HCT116 (cell line): Measurements from ENCODE around the gene RGMB. TPM values are rescaled to one million over a fixed set of nuclear protein-coding genes. Genes with fewer than 3 reads are reported as not detected.

Source experiments
- ATAC-seq: fragments of 200-7000 bp; cut with Tn5 transposase; 2 replicates; pipeline ENCODE4 v1.9.1; 2020; ENCODE audit warnings: mild to moderate bottlenecking, moderate library complexity
- BruUV-seq: library from RNA; stranded (reverse); fragments of 400-500 nt; replicated peaks from 2 replicates; lab custom pipeline; 2021; lab: Mats Ljungman, UMichigan
- CTCF ChIA-PET: fragments of 300-600 bp; sonication (Branson Sonifier 250); formaldehyde crosslinking; loops from one replicate; lab custom pipeline; 2021; ENCODE audit warnings: antibody characterized with exemption; lab: Charles Lee
- POLR2A ChIA-PET: fragments of 300-600, 350-600 bp; sonication (Branson Sonifier 250); formaldehyde crosslinking; loops from one replicate; lab custom pipeline; 2021; ENCODE audit warnings: antibody characterized with exemption; lab: Charles Lee
- RAD21 ChIA-PET, 2 experiments: fragments of 300-600 bp; sonication (Branson Sonifier 250); formaldehyde crosslinking; loops; one replicate each; lab custom pipeline; 2023; ENCODE audit warnings: low total read pairs in 2 of 2; ENCODE audit not compliant: uncharacterized antibody in 2 of 2, unreplicated experiment in 2 of 2, low non-redundant PET in 1 of 2; lab: Charles Lee
- DNase-seq: peaks from one replicate; pipeline ENCODE4 v3.0.0-alpha.2; 2010; ENCODE audit warnings: low read depth, low spot score
- H2AFZ ChIP-seq: fragments of 200-600 bp; shearing (Covaris generic), sonication (generic); 2 replicates; pipeline ENCODE4 v1.6.1; 2017; ENCODE audit warnings: low read depth, mixed run types, mixed read lengths, antibody characterized with exemption, low read length; ENCODE audit not compliant: poor library complexity, severe bottlenecking
- H3K27ac ChIP-seq: 2 replicates; pipeline ENCODE4 v1.5.1; 2012; ENCODE audit warnings: low read depth, low read length
- H3K27me3 ChIP-seq: fragments of 200-600 bp; sonication (generic); 2 replicates; pipeline ENCODE4 v1.6.1; 2016; ENCODE audit warnings: mixed run types, low read length, mixed read lengths; ENCODE audit not compliant: insufficient read depth
- H3K36me3 ChIP-seq, 2 experiments: fragments of 200-500 bp in 1 of 2; fragments of 200-600 bp in 1 of 2; sonication (Bioruptor generic) in 1 of 2; sonication (generic) in 1 of 2; 2 replicates each; pipeline versions ENCODE4 v1.5.1 to v1.6.1; 2014 to 2016; ENCODE audit warnings: low read length in 2 of 2, inconsistent platforms in 1 of 2, mixed read lengths in 1 of 2, mixed run types in 1 of 2; ENCODE audit not compliant: insufficient read depth in 2 of 2, control insufficient read depth in 1 of 2
- H3K4me1 ChIP-seq, 2 experiments: fragments of 200-600 bp in 1 of 2; sonication (generic) in 1 of 2; 2 replicates each; pipeline versions ENCODE4 v1.5.1 to v1.6.1; 2012 to 2017; ENCODE audit warnings: low read length in 2 of 2, inconsistent platforms in 1 of 2, mild to moderate bottlenecking in 1 of 2, mixed read lengths in 1 of 2, mixed run types in 1 of 2, moderate library complexity in 1 of 2; ENCODE audit not compliant: insufficient read depth in 2 of 2, control insufficient read depth in 1 of 2
- H3K4me2 ChIP-seq: fragments of 200-600 bp; sonication (generic); 2 replicates; pipeline ENCODE4 v1.6.1; 2017; ENCODE audit warnings: mixed run types, low read length, mixed read lengths
- H3K4me3 ChIP-seq, 2 experiments: fragments of 200-600 bp in 1 of 2; sonication (generic) in 1 of 2; replicated peaks in 1 of 2; 2 replicates each; pipeline ENCODE4 v1.5.1; 2011 to 2016; ENCODE audit warnings: low read length in 2 of 2, control low read depth in 1 of 2, low read depth in 1 of 2, mild to moderate bottlenecking in 1 of 2, mixed read lengths in 1 of 2, mixed run types in 1 of 2
- H3K79me2 ChIP-seq: fragments of 200-600 bp; sonication (generic); 2 replicates; pipeline ENCODE4 v1.6.1; 2017; ENCODE audit warnings: mild to moderate bottlenecking, mixed run types, low read length, moderate library complexity, mixed read lengths; ENCODE audit not compliant: insufficient read depth
- H3K9ac ChIP-seq: fragments of 200-600 bp; sonication (generic); 2 replicates; pipeline ENCODE4 v1.6.1; 2016; ENCODE audit warnings: low read length, mixed read lengths
- H3K9me2 ChIP-seq: fragments of 200-600 bp; sonication (generic), shearing (Covaris generic); 2 replicates; pipeline ENCODE4 v1.6.1; 2017; ENCODE audit warnings: mixed run types, mild to moderate bottlenecking, moderate library complexity; ENCODE audit not compliant: insufficient read depth
- H3K9me3 ChIP-seq, 2 experiments: fragments of 200-500 bp in 1 of 2; fragments of 200-600 bp in 1 of 2; sonication (Bioruptor generic) in 1 of 2; sonication (generic) in 1 of 2; 2 replicates each; pipeline ENCODE4 v1.6.1; 2014 to 2017; ENCODE audit warnings: low read length in 2 of 2, mixed read lengths in 2 of 2, inconsistent platforms in 1 of 2, low read depth in 1 of 2, mild to moderate bottlenecking in 1 of 2, mixed run types in 1 of 2, moderate library complexity in 1 of 2; ENCODE audit not compliant: control insufficient read depth in 1 of 2, insufficient read depth in 1 of 2
- H4K20me1 ChIP-seq: fragments of 200-600 bp; sonication (generic), shearing (Covaris generic); 2 replicates; pipeline ENCODE4 v1.6.1; 2017; ENCODE audit warnings: mixed run types, mild to moderate bottlenecking, moderate library complexity; ENCODE audit not compliant: insufficient read depth
- CBX3 ChIP-seq: IDR thresholded peaks from 2 replicates; pipeline ENCODE4 v1.6.1; 2012; ENCODE audit warnings: low read depth
- EGR1 ChIP-seq: IDR thresholded peaks from 2 replicates; pipeline ENCODE4 v1.6.1; 2012; ENCODE audit warnings: low read depth
- ELF1 ChIP-seq: IDR thresholded peaks from 2 replicates; pipeline ENCODE4 v1.6.1; 2012; ENCODE audit warnings: low read depth, borderline replicate concordance
- EZH2 ChIP-seq: fragments of 200-600 bp; sonication (generic); IDR thresholded peaks from 2 replicates; pipeline ENCODE4 v1.6.1; 2017; ENCODE audit warnings: antibody characterized with exemption, mixed run types
- EZH2phosphoT487 ChIP-seq: fragments of 200-600 bp; IDR thresholded peaks from 2 replicates; pipeline ENCODE4 v1.6.1; 2018; ENCODE audit warnings: antibody characterized with exemption, borderline replicate concordance
- FOSL1 ChIP-seq: IDR thresholded peaks from 2 replicates; pipeline ENCODE4 v1.6.1; 2012; ENCODE audit warnings: low read depth
- JUND ChIP-seq: IDR thresholded peaks from 2 replicates; pipeline ENCODE4 v1.6.1; 2012
- POLR2AphosphoS5 ChIP-seq: IDR thresholded peaks from 2 replicates; pipeline ENCODE4 v1.6.1; 2011; ENCODE audit warnings: mild to moderate bottlenecking, low read depth, low read length, moderate library complexity
- RAD21 ChIP-seq: IDR thresholded peaks from 2 replicates; pipeline ENCODE4 v1.6.1; 2012; ENCODE audit warnings: low read depth, mild to moderate bottlenecking
- SRF ChIP-seq: IDR thresholded peaks from 2 replicates; pipeline ENCODE4 v1.6.1; 2012; ENCODE audit warnings: low read depth
- YY1 ChIP-seq: IDR thresholded peaks from 2 replicates; pipeline ENCODE4 v1.6.1; 2011; ENCODE audit warnings: low read length, low read depth, moderate library complexity, mild to moderate bottlenecking; ENCODE audit not compliant: insufficient replicate concordance; ENCODE audit errors: extremely low read depth
- ZFX ChIP-seq: fragments of 450-650 bp; IDR thresholded peaks from 2 replicates; pipeline ENCODE4 v1.6.1; 2017
- ZNF274 ChIP-seq: fragments of 200-500 bp; sonication (Bioruptor generic); IDR thresholded peaks from 2 replicates; pipeline ENCODE4 v1.6.1; 2014; ENCODE audit warnings: mild to moderate bottlenecking, low read depth, low read length, inconsistent platforms
- intact Hi-C: fragments of 100-400 bp; cut with micrococcal nuclease; formaldehyde crosslinking; loops from 2 replicates; pipeline ENCODE4 v1.10.0; 2022
- total RNA-seq: library from RNA; stranded (reverse); gene quantifications from one replicate; pipeline ENCODE4 v1.2.1, GENCODE V29; 2021; ENCODE audit not compliant: unreplicated experiment
- TF ChIP-seq, protein P1 (sequence below), 3 experiments: fragments of 200-600 bp in 1 of 3; sonication (generic) in 1 of 3; IDR thresholded peaks in 2 of 3; conservative IDR thresholded peaks in 1 of 3; 2 replicates each; pipeline ENCODE4 v1.5.1; 2012 to 2017; ENCODE audit warnings: low read depth in 2 of 3, low read length in 2 of 3, antibody characterized with exemption in 1 of 3, borderline replicate concordance in 1 of 3, control low read depth in 1 of 3, mild to moderate bottlenecking in 1 of 3, mixed read lengths in 1 of 3, mixed run types in 1 of 3, moderate library complexity in 1 of 3; ENCODE audit not compliant: insufficient read depth in 1 of 3
- TF ChIP-seq, protein P2 (sequence below): IDR thresholded peaks from 2 replicates; pipeline ENCODE4 v1.6.1; 2012
- TF ChIP-seq, protein P3 (sequence below): IDR thresholded peaks from 2 replicates; pipeline ENCODE4 v1.6.1; 2012; ENCODE audit warnings: low read depth
- TF ChIP-seq, protein P4 (sequence below): IDR thresholded peaks from 2 replicates; pipeline ENCODE4 v1.6.1; 2012
- TF ChIP-seq, protein P5 (sequence below): IDR thresholded peaks from 2 replicates; pipeline ENCODE4 v1.6.1; 2011; ENCODE audit warnings: mild to moderate bottlenecking, low read length, moderate library complexity; ENCODE audit not compliant: insufficient replicate concordance; ENCODE audit errors: extremely low read depth

Gene RGMB
- total RNA-seq, 1 experiment from 2014 or later = 18.3 TPM

DNA sequence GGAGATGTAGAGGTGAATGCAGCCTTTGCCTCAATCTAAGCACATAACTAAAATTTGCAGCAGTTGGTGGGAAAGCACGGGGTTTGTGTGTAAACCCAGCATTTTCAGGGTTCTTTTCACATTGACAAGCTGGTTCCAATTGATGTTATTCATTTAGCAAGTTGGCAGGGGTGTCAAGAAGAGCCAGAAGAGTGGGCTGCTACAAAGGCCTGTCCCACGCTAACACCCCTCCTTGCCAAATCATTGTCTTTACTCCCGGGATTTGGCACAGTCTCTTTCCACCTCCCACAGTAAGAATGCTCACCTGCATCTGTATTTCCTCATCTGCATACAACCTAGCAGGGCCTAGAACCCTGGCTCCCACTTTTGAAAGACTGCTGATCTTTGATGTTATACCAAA, 11.8 kb downstream of the RGMB start:
- intact Hi-C loops = no loop called here
- Histone ChIP-seq H3K9me2 (no peaks in the 10 kb centered on the region), H3K4me1 (no peaks in the 10 kb centered on the region), H4K20me1 (no peaks in the 10 kb centered on the region), H3K9ac (no peak overlapping the region), H3K4me2 (no peak overlapping the region), H3K4me3 (no peak overlapping the region), H3K27ac (no peak overlapping the region), H2AFZ (no peak overlapping the region), H3K79me2 (peaks cover 95% of the 10 kb centered on the region), H3K27me3 (no peaks in the 10 kb centered on the region), H3K36me3 (peaks cover 0 to 11% of the 10 kb centered on the region in 2 experiments; a peak in 2 of 4 replicates), H3K9me3 (no peaks in the 10 kb centered on the region)
- ATAC-seq = no peak
- POLR2A ChIA-PET = no interaction called here
- no TSS peak for BruUV-seq
- no peak for DNase-seq
- RAD21 ChIA-PET = no interaction called here
- CTCF ChIA-PET = no interaction called here
- TF ChIP-seq POLR2AphosphoS5 (no peak), EZH2 (no peak), FOSL1 (no peak), ELF1 (no peak), SRF (no peak), RAD21 (no peak), JUND (no peak), CBX3 (no peak), ZNF274 (no peak), EGR1 (no peak), YY1 (no peak), EZH2phosphoT487 (no peak), ZFX (no peak)
- TF ChIP-seq, protein P1, sequence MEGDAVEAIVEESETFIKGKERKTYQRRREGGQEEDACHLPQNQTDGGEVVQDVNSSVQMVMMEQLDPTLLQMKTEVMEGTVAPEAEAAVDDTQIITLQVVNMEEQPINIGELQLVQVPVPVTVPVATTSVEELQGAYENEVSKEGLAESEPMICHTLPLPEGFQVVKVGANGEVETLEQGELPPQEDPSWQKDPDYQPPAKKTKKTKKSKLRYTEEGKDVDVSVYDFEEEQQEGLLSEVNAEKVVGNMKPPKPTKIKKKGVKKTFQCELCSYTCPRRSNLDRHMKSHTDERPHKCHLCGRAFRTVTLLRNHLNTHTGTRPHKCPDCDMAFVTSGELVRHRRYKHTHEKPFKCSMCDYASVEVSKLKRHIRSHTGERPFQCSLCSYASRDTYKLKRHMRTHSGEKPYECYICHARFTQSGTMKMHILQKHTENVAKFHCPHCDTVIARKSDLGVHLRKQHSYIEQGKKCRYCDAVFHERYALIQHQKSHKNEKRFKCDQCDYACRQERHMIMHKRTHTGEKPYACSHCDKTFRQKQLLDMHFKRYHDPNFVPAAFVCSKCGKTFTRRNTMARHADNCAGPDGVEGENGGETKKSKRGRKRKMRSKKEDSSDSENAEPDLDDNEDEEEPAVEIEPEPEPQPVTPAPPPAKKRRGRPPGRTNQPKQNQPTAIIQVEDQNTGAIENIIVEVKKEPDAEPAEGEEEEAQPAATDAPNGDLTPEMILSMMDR (IDR thresholded peaks at IDR 0.05 in 2 of 3, conservative IDR thresholded peaks at IDR 0.05 in 1 of 3; ENCODE audit: borderline replicate concordance in 1 of 3, insufficient read depth in 1 of 3, low read depth in 2 of 3, low read length in 2 of 3) = no peak
- TF ChIP-seq, protein P2, sequence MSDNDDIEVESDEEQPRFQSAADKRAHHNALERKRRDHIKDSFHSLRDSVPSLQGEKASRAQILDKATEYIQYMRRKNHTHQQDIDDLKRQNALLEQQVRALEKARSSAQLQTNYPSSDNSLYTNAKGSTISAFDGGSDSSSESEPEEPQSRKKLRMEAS = no peak
- TF ChIP-seq, protein P3, sequence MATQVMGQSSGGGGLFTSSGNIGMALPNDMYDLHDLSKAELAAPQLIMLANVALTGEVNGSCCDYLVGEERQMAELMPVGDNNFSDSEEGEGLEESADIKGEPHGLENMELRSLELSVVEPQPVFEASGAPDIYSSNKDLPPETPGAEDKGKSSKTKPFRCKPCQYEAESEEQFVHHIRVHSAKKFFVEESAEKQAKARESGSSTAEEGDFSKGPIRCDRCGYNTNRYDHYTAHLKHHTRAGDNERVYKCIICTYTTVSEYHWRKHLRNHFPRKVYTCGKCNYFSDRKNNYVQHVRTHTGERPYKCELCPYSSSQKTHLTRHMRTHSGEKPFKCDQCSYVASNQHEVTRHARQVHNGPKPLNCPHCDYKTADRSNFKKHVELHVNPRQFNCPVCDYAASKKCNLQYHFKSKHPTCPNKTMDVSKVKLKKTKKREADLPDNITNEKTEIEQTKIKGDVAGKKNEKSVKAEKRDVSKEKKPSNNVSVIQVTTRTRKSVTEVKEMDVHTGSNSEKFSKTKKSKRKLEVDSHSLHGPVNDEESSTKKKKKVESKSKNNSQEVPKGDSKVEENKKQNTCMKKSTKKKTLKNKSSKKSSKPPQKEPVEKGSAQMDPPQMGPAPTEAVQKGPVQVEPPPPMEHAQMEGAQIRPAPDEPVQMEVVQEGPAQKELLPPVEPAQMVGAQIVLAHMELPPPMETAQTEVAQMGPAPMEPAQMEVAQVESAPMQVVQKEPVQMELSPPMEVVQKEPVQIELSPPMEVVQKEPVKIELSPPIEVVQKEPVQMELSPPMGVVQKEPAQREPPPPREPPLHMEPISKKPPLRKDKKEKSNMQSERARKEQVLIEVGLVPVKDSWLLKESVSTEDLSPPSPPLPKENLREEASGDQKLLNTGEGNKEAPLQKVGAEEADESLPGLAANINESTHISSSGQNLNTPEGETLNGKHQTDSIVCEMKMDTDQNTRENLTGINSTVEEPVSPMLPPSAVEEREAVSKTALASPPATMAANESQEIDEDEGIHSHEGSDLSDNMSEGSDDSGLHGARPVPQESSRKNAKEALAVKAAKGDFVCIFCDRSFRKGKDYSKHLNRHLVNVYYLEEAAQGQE = no peak
- TF ChIP-seq, protein P4, sequence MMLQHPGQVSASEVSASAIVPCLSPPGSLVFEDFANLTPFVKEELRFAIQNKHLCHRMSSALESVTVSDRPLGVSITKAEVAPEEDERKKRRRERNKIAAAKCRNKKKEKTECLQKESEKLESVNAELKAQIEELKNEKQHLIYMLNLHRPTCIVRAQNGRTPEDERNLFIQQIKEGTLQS = no peak
- TF ChIP-seq, protein P5, sequence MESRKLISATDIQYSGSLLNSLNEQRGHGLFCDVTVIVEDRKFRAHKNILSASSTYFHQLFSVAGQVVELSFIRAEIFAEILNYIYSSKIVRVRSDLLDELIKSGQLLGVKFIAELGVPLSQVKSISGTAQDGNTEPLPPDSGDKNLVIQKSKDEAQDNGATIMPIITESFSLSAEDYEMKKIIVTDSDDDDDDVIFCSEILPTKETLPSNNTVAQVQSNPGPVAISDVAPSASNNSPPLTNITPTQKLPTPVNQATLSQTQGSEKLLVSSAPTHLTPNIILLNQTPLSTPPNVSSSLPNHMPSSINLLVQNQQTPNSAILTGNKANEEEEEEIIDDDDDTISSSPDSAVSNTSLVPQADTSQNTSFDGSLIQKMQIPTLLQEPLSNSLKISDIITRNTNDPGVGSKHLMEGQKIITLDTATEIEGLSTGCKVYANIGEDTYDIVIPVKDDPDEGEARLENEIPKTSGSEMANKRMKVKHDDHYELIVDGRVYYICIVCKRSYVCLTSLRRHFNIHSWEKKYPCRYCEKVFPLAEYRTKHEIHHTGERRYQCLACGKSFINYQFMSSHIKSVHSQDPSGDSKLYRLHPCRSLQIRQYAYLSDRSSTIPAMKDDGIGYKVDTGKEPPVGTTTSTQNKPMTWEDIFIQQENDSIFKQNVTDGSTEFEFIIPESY = no peak
